ENCODE measurements around the gene COX10. TPM values are rescaled to one million over a fixed set of nuclear protein-coding genes. Genes with fewer than 3 reads are reported as not detected.
"Not testable (repeated sequence)": the region's sequence is repeated elsewhere in the genome, so short reads cannot be mapped to it uniquely, and the experiment has no call there.

Gene COX10
- total RNA-seq, 4 donors from 2014 or later: 23.9 to 90.9 (median 64.4) TPM

DNA sequence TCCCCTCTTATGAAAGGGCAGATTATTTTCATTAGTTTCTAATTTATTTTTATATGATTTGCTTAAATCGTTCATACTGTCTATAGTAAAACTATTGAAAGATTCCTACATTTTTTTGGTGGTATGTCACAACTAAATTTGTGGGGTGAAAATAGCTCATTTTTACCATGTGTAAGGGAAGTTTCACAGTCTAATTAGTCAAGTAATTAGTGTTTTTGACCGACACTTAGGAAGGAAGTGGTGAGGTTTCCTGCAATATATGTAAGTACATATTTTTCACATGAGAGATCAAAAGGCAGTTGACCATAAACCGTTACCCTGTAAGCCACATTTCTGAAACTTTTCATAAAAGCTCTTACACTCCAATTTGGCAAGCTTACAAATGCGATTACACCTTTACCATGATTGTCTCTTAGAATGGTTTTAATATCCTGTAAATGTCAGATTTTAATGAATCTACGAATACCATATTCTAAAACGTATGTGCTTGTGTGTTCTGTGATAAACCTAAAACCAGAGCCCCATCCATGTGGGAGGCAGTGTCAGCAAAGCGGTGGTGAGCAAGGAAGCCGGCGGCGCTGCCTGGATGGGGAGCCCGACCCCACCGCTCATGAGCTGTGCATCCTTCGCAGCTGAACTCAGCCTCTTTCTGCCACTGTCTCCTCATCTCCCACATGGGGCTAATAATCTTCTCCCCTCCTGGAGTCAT lies 123.5 kb downstream of the COX10 start:
- H3K27me3 ChIP-seq, H3K9me3 ChIP-seq, H3K36me3 ChIP-seq, DNase-seq, H3K4me3 ChIP-seq: not testable (repeated sequence)
- Histone ChIP-seq H3K4me1 (peaks cover 0 to 13% (median 0%) of the 10 kb centered on the region in 4 donors), H3K27ac (peak overlapping the region in 1 of 4 donors; percentile 26)

- Histone ChIP-seq H3K4me3 (no peak overlapping the region), H3K27me3 (no peaks in the 10 kb centered on the region), H3K9me3 (no peaks in the 10 kb centered on the region), H3K27ac (peak overlapping the region in 1 of 4 donors; percentile 66), H3K36me3 (peaks cover 0 to 7% (median 0%) of the 10 kb centered on the region in 3 donors), H3K4me1 (peaks cover 0 to 37% (median under 1%) of the 10 kb centered on the region in 4 donors)
- no peak for DNase-seq
- TF ChIP-seq POLR2A (IDR thresholded peaks at IDR 0.05): no peak
- TF ChIP-seq, protein P1, sequence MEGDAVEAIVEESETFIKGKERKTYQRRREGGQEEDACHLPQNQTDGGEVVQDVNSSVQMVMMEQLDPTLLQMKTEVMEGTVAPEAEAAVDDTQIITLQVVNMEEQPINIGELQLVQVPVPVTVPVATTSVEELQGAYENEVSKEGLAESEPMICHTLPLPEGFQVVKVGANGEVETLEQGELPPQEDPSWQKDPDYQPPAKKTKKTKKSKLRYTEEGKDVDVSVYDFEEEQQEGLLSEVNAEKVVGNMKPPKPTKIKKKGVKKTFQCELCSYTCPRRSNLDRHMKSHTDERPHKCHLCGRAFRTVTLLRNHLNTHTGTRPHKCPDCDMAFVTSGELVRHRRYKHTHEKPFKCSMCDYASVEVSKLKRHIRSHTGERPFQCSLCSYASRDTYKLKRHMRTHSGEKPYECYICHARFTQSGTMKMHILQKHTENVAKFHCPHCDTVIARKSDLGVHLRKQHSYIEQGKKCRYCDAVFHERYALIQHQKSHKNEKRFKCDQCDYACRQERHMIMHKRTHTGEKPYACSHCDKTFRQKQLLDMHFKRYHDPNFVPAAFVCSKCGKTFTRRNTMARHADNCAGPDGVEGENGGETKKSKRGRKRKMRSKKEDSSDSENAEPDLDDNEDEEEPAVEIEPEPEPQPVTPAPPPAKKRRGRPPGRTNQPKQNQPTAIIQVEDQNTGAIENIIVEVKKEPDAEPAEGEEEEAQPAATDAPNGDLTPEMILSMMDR (IDR thresholded peaks at IDR 0.05): peak in 3 of 6 experiments; percentile 18 to 35 (median 24)
These were observed 127.2 kb downstream of the COX10 start for GRCh38 chr17:14196377-14196997.

- Histone ChIP-seq H3K36me3 (peaks cover 0 to 7% (median 0%) of the 10 kb centered on the region in 3 donors), H3K9me3 (no peaks in the 10 kb centered on the region), H3K27ac (peak overlapping the region in 1 of 4 donors; percentile 66), H3K4me3 (no peak overlapping the region), H3K4me1 (peaks cover 0 to 43% (median 3%) of the 10 kb centered on the region in 4 donors), H3K27me3 (no peaks in the 10 kb centered on the region)
- TF ChIP-seq, protein P1 (IDR thresholded peaks at IDR 0.05): no peak
- TF ChIP-seq POLR2A (IDR thresholded peaks at IDR 0.05): no peak
- no peak for DNase-seq
These were observed 127.8 kb downstream of the COX10 start for GRCh38 chr17:14197057-14197456.

- H3K4me1 ChIP-seq: peaks cover 0 to 43% (median 3%) of the 10 kb centered on the region in 4 donors
- DNase-seq: peak in 2 of 3 donors; percentile 59 to 72
- no peak for TF ChIP-seq POLR2A (IDR thresholded peaks at IDR 0.05)
- TF ChIP-seq, protein P1 (IDR thresholded peaks at IDR 0.05): no peak
These were observed 128.3 kb downstream of the COX10 start for GRCh38 chr17:14197586-14197985.

DNA sequence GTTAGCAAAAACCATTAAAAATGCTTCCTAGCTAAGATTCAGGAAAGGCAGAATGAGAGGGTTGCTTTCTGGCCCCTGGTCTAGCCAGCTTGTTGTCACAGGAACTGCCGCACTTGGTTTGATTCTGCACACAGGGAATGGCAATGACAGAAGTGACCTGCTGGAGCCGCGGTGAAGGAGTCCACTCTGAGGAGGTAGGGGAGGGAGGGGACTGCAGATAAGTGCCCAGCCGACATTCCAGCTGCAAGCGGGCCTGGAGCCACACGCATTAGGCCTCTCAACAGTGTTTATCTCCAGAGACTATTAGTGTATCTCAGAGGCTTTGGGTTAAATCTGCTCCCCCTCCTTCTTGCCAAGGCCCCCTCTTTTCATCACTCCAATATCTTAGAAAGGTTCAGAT lies 128.7 kb downstream of the COX10 start:
- Histone ChIP-seq H3K27ac (peak overlapping the region in 2 of 4 donors; percentile 12 to 66), H3K4me1 (peaks cover 0 to 43% (median 3%) of the 10 kb centered on the region in 4 donors), H3K4me3 (no peak overlapping the region), H3K9me3 (no peaks in the 10 kb centered on the region), H3K36me3 (peaks cover 0 to 7% (median 0%) of the 10 kb centered on the region in 3 donors), H3K27me3 (no peaks in the 10 kb centered on the region)
- DNase-seq: no peak
- TF ChIP-seq, protein P1 (IDR thresholded peaks at IDR 0.05): no peak
- no peak for TF ChIP-seq POLR2A (IDR thresholded peaks at IDR 0.05)

More at GRCh38 chr17:14197586-14197985, 128.3 kb downstream of the COX10 start:
- Histone ChIP-seq H3K27ac (peak overlapping the region in 1 of 4 donors; percentile 66), H3K36me3 (peaks cover 0 to 7% (median 0%) of the 10 kb centered on the region in 3 donors), H3K4me3 (no peak overlapping the region), H3K27me3 (no peaks in the 10 kb centered on the region), H3K9me3 (no peaks in the 10 kb centered on the region)

- Histone ChIP-seq H3K4me3 (no peak overlapping the region), H3K4me1 (peaks cover 0 to 44% (median 3%) of the 10 kb centered on the region in 4 donors), H3K36me3 (peaks cover 0 to 7% (median 0%) of the 10 kb centered on the region in 3 donors), H3K27me3 (no peaks in the 10 kb centered on the region), H3K27ac (no peak overlapping the region), H3K9me3 (no peaks in the 10 kb centered on the region)
- TF ChIP-seq, protein P1 (IDR thresholded peaks at IDR 0.05): no peak
- TF ChIP-seq POLR2A (IDR thresholded peaks at IDR 0.05): no peak
- no peak for DNase-seq
These were observed 129.3 kb downstream of the COX10 start for GRCh38 chr17:14198575-14198974.
